Measurements from ENCODE around the gene SAMD4A.

DNA sequence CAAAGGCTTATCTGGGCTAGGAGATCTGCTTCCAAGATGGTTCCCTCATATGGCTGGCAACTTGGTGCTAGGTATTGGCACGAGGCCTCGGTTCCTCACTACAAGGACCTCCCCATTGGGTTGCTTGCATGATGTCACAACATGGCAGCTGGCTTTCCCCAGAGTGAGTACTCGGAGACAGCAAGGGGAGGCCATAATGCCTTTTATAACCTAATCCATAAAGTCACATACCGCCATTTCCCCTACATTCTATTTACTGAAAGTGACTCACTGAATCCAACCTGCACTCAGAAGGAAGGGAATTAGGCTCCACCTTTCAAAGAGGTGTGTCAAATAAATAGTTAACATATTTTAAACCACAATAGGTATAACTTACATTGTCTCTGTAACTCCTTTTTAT lies 130.9 kb downstream of the SAMD4A start:
- TF ChIP-seq YY1 (IDR thresholded peaks at IDR 0.05; ENCODE audit: insufficient read depth, insufficient read length) (no peak), SUZ12 (IDR thresholded peaks at IDR 0.05; ENCODE audit: extremely low read depth, insufficient read depth, insufficient read length) (no peak), ZNF274 (IDR thresholded peaks at IDR 0.05; ENCODE audit: low read depth, low read length) (no peak)
